Effector CD8-positive, alpha-beta T cell (primary cell): ENCODE data around the gene PJA1.

Experiments used
- DNase-seq: peaks from one replicate; lab custom pipeline; 2025; lab: John Stamatoyannopoulos, UW

Gene PJA1

GRCh38 chrX:69170319-69170718 lies 5.1 kb upstream of the PJA1 start:
- no peak for DNase-seq

GRCh38 chrX:69163936-69164741 lies 1.1 kb downstream of the PJA1 start:
- peak; percentile 23 for DNase-seq

GRCh38 chrX:69162361-69162865 lies 2.8 kb downstream of the PJA1 start:
- no peak for DNase-seq

- no peak for DNase-seq
These were observed 3.4 kb downstream of the PJA1 start for GRCh38 chrX:69161786-69162349.

- no peak for DNase-seq
These were observed 3.9 kb downstream of the PJA1 start for GRCh38 chrX:69161371-69161770.

GRCh38 chrX:69158166-69158980 lies 6.9 kb downstream of the PJA1 start:
- no peak for DNase-seq

- no peak for DNase-seq
These were observed 8.6 kb downstream of the PJA1 start for GRCh38 chrX:69156638-69157037.

GRCh38 chrX:69155786-69156520 lies 9.3 kb downstream of the PJA1 start:
- DNase-seq: no peak

GRCh38 chrX:69154051-69154450 lies 11.2 kb downstream of the PJA1 start:
- DNase-seq: no peak

- DNase-seq: no peak
These were observed 12.1 kb downstream of the PJA1 start for GRCh38 chrX:69153060-69153730.

- DNase-seq: no peak
These were observed 12.8 kb downstream of the PJA1 start for GRCh38 chrX:69152417-69152841.

GRCh38 chrX:69151866-69152284 lies 13.4 kb downstream of the PJA1 start:
- no peak for DNase-seq

GRCh38 chrX:69150281-69150960 lies 14.8 kb downstream of the PJA1 start:
- DNase-seq: no peak

- no peak for DNase-seq
These were observed 15.6 kb downstream of the PJA1 start for GRCh38 chrX:69149466-69150280.

- DNase-seq: no peak
These were observed 16.3 kb downstream of the PJA1 start for GRCh38 chrX:69148946-69149345.

- no peak for DNase-seq
These were observed 18.5 kb downstream of the PJA1 start for GRCh38 chrX:69146739-69147138.

GRCh38 chrX:69145714-69146113 lies 19.5 kb downstream of the PJA1 start:
- no peak for DNase-seq

GRCh38 chrX:69144838-69145680 lies 20.2 kb downstream of the PJA1 start:
- DNase-seq: no peak

- no peak for DNase-seq
These were observed 21.7 kb downstream of the PJA1 start for GRCh38 chrX:69143530-69143929.
